ENCODE data around the gene MAPK8.

- TF ChIP-seq CTCF (IDR thresholded peaks at IDR 0.05), result no peak
- no peak for TF ChIP-seq POLR2A (IDR thresholded peaks at IDR 0.05)
Observed at GRCh38 chr10:48302515-48303476, 3.7 kb upstream of the MAPK8 start.
